ENCODE results near the gene CHRND.
"Not testable (repeated sequence)": the region's sequence is repeated elsewhere in the genome, so short reads cannot be mapped to it uniquely, and the experiment has no call there.

The CHRND gene

DNA sequence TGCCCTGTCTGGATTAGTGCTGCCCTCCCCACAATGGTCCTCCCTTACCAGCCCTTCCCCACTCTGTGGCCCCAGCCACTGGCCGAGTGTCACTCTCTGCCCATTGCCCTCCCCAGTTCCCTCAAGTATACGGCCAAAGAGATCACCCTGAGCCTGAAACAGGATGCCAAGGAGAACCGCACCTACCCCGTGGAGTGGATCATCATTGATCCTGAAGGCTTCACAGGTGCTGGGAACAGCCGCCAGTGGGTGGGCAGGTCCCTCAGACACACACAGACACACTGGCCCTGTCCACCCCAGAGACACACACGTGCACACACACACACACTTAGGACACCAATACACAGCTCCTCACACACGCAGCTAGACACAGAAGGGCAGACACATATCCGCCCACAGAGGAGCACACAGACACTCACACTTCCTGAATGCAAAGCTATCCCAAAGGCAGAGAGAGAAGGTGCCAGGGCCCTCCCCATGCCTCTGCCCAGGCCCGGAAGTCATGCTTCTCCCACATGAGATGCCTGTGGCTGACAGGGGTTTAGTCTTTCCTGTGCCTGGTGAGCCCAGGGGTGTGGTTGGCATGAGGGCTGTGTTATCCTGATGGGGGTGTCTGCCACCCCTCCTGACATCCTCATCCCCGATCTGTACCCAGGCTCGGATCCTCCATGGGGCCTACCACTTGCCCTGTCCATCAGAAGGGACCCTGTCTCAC is 2.9 kb downstream of the CHRND start:
- DNase-seq = no peak

DNA sequence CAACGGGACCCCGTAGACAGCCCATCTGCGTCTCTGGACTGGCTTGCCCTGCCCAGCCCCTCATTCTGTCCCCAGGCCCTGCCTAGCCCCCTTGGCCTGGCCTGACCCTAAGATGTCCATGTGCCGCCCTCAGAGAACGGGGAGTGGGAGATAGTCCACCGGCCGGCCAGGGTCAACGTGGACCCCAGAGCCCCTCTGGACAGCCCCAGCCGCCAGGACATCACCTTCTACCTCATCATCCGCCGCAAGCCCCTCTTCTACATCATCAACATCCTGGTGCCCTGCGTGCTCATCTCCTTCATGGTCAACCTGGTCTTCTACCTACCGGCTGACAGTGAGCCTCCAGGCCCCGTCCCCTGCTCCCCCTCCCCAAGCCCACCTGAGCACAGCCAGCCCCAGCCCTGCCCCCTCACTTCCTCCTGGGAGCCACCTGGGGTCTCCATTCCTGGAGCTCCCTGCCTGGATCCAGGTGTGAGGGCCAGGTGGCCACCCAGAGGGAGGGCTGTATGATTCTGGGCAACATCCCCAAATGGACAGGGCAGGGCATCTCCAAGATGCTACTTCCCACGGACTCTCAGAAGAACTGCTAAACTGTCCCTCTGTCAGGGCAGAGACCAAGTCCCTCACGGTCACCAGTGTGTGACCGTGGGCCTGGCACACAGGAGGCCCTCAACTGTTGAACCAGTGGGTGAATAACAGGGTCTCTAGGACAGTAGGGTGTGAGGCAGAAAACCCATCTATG is 4.0 kb downstream of the CHRND start:
- no peak for DNase-seq

DNA sequence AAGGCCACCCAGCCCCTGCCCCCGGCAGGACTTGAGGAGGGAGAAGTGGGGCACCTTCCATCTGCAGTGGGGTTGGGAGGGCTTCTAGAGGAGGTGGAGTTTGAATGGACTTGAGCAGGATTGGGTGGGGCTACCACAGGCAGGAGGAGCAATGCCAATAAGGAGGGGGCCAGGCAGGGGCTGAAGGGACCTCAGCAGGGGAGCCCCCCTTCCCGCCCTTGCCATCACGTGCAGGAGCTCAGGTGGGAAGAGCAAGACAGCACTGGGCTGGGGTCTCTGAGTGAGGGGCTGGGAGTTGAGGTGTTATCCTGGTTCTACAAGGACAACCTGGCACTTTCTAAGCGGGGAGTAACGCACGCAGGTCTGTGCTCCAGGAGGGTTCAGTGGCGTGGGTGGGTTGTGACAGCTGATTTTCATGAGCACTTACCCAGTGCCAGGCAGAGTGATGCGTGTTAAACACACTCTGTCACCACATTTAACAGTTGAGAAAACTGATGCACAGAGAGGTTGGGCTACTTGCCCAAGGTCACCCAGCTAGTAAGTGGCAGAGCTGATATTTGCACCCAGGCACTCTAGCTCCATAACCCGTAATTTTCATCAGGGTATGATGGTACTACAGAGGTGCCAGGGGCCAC is 4.8 kb downstream of the CHRND start:
- no peak for DNase-seq

DNA sequence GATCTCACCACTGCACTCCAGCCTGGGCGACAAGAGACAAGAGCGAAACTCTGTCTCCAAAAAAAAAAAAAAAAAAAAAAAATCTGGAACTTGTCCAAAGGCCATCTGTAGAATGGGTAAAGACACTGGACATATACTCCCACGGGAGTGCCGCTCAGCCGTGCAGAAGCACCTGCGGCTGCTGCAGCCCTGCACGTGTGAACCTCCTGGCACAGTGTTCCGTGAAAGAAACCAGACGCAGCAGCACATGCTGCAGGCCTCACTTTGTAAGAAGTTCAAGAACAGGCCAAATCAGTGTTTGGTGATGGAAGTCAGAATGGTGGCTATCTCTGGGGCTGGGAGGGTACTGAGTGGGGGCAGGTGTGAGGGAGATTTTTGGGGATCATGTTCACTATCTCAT is 6.5 kb downstream of the CHRND start:
- no peak for DNase-seq

DNA sequence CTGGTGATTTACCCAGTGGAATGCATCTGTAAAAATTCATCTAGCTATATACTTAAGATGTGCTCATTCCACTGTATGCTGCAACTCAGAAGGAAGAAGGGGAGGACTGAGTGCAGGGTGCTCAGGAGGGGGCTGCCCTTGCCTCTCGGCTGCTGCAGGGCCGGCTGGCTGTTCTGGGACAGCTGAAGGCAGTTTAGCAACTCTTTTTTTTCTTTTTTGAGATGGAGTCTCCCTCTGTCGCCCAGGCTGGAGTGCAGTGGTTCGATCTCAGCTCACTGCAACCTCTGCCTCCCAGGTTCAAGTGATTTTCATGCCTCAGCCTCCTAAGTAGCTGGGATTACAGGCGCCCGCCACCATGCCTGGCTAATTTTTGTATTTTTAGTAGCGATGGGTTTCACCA is 6.9 kb downstream of the CHRND start:
- not testable (repeated sequence) for DNase-seq

DNA sequence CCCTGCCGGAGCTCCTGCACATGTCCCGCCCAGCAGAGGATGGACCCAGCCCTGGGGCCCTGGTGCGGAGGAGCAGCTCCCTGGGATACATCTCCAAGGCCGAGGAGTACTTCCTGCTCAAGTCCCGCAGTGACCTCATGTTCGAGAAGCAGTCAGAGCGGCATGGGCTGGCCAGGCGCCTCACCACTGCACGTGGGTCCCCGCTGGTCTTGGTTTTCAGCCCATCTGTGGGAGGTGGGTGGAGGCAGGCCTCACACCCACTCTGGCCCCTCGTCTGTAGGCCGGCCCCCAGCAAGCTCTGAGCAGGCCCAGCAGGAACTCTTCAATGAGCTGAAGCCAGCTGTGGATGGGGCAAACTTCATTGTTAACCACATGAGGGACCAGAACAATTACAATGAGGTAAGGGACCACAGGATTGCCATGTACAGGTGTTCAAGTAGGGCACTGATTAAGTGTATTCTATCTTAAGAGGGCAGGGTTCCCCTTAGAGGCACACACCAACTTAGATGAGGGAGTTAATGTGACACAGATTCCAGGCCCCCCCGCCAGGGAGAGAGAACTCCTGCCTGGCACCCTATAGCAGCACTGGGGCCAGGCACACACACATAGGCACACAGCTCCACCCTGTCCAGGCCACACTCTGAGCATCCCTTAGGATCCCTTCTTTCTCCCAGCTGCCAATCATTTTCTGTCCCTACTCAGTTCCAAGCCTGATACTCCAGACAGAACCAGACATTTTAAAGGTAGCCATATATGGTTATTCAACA is 8.2 kb downstream of the CHRND start:
- no peak for DNase-seq

DNA sequence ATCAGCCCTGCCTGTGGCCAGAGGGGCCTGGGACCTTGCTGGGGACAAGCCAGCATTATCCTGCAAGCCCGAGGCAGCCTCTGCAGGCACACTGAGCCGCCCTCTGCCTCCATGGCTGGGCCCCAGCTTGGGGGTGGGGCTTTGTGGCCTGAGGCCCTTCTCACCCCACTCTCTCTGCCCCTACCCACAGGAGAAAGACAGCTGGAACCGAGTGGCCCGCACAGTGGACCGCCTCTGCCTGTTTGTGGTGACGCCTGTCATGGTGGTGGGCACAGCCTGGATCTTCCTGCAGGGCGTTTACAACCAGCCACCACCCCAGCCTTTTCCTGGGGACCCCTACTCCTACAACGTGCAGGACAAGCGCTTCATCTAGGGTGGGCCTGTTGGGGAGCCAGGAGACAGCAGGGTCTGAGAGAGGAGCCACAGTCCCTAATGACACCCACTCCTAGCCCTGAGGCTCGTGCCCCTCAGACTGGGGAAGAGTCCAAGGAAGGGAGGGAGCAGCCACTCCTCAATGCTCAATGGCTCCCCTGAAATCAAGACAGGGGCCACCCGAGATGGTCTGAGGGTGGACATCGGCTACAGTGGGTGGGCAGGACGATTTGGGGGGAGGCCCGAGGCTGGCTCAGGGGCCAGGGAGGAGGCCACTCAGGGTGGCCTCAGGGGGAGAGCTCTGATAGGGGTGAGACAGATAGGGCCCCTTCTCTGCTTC is 9.1 kb downstream of the CHRND start:
- no peak for DNase-seq

DNA sequence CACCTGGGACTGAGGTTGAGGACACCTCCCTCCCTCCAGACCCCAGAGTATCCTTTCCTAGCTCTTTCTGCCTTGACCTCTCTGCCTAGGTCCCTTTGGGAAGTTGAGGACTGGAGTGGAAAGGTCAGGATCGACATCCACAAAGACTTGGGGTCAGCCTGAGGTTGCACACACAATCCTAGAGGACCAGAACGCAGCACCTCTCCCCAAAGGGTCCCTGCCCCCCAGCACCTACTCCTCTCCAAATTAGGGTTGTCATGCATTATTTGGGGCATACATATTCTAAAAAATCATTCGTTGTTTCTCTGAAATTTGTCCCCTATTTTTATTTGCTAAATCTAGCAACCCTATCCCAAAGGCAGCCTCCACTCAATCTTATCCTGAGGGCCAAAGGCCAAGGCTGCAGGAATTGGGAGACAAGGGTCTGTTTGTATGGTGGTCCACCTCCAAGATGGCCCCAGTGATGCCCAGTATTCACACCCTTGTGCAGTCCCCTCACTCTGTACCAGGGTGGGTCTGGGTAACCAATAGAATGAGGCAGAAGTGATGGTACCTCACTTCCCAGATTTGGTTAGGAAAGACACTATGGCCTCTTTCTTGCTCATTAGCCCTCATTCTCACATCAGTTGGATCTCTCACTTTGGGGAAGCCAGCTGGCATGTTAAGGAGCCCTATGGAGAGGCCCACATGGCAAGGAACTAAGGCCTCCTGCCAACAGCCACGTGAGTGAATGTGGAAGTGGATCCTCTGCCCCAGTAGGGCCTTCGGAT is 10.0 kb downstream of the CHRND start:
- DNase-seq = no peak

DNA sequence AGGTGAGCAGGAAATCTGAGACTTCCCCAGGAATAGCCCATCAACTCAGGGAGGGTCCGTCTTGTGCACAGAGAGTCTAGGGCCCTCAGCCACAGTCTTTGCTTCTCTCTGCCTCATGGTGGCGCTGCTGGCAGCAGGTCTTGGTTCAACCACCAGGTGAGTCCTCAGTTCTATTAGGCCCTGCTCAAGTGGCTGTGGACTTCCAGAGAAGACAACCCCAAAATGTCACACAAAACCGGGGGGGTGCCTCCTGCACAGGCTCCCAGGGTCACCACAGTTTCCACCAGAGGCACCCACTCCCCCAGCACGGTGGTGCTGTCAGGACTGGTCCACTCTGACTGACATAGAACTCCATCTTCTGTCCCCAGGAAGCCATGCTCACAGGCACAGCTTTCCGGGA is 11.1 kb downstream of the CHRND start:
- DNase-seq = no peak

DNA sequence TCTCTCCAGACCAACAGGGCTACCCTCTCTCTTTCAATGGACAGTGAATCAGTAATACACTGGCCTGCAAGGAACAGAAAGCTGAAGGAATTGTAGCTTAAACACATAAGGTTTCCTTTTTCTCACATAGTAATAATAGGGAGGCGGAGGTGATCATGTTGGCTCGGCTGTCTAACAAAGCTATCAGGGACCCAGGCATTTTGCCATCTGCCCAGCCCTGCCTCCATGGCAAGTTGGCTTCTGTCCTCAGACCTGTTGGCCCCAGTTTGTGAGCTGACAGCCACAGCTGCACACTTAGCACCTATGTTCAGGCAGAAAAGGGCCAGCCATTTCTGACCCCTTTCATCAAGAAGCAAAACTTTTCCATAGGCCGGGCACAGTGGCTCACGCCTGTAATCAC is 11.5 kb downstream of the CHRND start:
- no peak for DNase-seq

DNA sequence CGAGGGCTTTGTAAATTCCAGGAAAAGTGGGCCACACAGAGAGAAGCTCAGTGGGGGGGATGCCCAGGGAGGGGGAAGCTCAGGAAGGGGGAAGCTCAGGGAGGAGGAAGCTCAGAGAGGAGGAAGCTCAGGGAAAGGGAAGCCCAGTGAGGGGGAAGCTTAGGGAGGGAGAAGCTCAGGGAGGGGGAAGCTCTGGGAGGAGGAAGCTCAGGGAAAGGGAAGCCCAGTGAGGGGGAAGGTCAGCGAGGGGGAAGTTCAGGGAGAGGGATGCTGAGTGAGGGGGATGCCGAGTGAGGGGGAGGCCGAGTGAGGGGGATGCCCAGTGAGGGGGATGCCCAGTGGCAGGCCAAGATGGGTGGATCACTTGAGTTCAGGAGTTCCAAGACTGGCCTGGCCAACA is 12.7 kb downstream of the CHRND start:
- no peak for DNase-seq

DNA sequence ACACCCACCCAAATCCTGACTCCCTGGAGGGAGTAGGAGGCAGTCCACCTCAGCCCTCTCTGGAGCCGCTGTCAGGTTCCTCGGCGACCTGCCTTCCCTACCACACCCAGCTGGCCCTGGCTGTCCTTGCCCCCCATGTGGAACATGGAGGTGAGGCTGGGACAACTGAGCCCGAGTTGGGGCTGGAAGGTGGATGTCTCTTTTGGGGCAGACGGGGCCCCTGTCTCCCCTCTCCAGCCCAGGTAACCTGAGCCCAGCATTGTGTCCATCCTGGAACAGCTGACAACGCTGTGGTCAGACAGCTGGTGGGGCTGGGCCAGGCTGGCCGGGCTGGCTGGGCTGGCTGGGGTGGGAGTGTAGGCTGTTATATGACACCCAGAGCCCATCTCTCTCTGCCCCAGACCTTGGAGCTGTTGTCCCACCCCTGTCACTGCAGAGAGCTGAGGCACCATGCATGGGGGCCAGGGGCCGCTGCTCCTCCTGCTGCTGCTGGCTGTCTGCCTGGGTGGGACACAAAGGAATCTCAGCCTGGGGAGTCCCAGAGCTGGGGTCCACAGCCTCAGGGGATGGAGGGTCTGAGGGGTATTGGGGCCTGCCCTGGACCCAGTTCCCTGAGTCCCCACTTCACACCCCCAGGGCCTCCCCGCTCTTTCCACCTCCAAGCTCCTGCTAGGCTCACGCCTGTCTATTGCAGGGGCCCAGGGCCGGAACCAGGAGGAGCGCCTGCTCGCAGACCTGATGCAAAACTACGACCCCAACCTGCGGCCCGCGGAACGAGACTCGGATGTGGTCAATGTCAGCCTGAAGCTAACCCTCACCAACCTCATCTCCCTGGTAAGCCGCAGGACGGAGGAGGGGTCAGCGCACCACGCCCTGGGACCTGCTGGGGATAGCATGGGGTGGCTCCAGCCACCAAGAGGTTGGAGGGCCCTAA is 13.6 kb downstream of the CHRND start, which contains the start of gene CHRNG:
Gene CHRNG (plus strand): TSS at position 395 of the 934 bp plus-strand sequence. CDS start 56 bp downstream, at position 451.
- no peak for DNase-seq

DNA sequence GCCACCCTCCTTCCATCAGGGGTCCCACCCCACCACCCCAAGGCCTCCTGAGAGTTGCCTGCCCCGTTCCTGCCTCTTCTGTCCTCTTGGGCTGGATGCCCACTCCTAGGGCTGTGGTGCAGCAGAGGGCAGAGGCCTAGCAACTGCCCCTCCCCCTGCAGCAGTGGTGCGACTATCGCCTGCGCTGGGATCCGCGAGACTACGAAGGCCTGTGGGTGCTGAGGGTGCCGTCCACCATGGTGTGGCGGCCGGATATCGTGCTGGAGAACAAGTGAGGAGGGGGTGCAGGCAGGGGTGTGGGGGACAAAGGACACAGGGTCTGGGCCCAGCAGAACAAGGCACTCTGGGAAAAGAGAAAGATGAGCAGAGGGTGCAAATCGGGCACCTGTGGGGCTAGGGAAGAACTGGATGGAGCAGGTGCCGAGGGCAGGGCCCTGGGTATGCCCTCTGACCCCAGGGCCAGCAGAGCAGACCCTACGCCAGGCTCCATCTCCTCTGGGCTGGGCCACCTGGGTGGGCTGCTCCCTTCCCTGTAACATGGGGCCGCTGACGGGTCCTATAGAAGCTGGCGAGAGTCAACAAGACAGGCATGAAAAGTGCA is 14.6 kb downstream of the CHRND start:
- no peak for DNase-seq

DNA sequence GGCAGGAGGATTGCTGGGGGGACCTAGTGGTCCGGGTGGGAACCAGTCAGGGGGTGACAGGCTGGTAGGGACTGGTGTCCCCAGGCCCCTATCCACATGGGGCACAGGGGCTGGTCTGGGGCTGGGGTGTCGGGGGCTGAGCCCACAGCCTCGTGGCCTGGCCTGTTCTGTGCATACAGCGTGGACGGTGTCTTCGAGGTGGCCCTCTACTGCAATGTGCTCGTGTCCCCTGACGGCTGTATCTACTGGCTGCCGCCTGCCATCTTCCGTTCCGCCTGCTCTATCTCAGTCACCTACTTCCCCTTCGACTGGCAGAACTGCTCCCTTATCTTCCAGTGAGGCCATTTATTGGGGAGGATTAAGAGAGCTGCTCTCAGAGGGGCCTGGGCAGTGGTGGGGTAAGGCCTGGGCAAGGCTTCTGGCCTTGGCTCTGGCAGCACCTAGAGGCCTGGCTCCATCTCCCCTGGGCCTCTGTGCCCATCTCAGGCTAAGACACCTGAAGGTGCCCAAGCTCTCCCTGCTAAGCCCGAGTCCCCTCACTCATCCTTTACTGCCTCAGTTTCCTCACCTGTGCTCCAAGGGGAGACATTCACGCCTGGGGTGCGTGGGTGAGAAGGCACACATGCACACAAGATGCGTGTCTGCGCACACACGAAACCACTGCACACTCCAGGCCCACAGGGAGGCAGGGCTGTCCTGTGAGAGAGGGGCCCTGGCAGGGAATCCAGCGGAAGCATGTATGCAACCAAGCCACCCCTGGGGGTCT is 15.4 kb downstream of the CHRND start:
- DNase-seq = no peak

DNA sequence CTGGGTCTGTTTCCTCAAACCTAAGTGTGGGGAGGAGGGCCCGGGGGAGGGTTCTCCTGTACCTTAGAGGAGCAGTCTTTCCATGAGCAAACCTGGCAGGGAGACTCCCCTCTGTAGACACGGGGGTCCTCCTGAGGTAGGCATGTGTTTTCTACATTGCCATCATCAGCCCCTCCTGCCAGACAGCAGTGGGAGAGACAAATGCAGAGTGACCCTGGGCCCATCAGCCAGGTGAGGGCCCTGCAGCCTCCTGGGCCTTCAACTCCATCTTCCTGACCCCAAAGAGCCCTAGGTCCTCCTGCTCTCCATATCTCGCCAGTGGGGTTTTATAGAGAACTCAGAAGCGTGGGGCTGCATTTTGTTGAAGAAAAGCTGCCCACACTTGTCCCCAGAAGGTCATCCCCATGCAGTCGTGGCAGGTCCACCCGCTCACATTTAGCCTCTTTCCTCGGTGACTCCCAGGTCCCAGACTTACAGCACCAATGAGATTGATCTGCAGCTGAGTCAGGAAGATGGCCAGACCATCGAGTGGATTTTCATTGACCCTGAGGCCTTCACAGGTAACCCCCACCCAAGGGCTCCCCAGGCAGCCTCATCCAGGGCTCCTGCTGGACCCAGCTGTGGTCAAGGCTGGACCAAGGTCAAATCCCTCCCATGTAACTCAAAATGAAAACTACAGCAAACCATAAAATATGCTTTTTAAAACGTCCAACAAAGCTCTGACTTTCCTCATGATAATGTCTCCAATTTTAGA is 16.2 kb downstream of the CHRND start:
- DNase-seq = no peak

DNA sequence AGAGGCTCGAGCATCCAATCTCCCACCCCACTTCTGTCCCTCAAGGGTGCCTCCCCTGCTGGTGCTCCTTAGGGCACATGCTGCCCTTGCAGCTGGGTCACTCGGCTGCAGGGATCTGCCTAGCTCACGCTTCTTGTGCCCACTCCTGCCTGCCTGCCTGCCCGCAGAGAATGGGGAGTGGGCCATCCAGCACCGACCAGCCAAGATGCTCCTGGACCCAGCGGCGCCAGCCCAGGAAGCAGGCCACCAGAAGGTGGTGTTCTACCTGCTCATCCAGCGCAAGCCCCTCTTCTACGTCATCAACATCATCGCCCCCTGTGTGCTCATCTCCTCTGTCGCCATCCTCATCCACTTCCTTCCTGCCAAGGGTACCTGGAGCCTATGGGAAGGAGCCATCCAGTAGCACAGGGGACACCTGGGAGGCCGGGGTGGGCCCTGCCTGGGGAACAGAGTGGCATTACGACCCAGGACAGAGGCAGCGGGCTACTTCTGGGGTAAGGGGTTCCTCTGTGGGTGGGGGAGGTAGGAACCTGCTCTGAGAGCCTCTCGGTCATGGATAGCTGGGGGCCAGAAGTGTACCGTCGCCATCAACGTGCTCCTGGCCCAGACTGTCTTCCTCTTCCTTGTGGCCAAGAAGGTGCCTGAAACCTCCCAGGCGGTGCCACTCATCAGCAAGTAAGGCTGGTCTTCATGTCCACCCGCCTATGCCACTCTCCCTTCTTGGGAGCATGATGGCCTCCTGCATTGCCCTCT is 16.9 kb downstream of the CHRND start:
- no peak for DNase-seq

DNA sequence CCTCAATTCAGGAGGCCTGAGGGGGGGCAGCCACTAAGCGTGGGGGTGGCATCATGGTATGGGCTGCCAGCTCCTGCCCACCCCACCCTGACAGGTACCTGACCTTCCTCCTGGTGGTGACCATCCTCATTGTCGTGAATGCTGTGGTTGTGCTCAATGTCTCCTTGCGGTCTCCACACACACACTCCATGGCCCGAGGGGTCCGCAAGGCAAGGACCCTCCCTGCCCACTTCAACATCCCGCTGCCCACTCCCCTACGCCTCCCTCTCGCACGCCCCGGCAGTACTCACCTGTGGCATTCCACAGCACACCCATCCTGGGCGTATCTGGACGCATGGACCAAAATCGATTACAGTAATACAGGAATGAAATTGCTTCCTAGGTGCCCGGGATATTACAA is 17.5 kb downstream of the CHRND start:
- no peak for DNase-seq
